Caco-2 (cell line): ENCODE measurements around the gene PPP1R8. TPM values are rescaled to one million over a fixed set of nuclear protein-coding genes. Genes with fewer than 3 reads are reported as not detected.

ENCODE experiments used
- BruUV-seq: library from RNA; stranded (reverse); fragments of 400-500 nt; replicated peaks from 2 replicates; lab custom pipeline; 2021; lab: Mats Ljungman, UMichigan
- CTCF ChIA-PET: fragments of 300-600 bp; sonication (Branson Sonifier 250); formaldehyde crosslinking; loops from one replicate; lab custom pipeline; 2022; ENCODE audit warnings: antibody characterized with exemption; lab: Charles Lee
- POLR2A ChIA-PET: fragments of 300-600 bp; sonication (Branson Sonifier 250); formaldehyde crosslinking; loops from one replicate; lab custom pipeline; 2022; ENCODE audit warnings: antibody characterized with exemption; lab: Charles Lee
- DNase-seq, 2 experiments: peaks; one replicate each; pipeline versions ENCODE4 v3.0.0 to v3.0.0-alpha.2; 2020 to 2022
- H3K27me3 ChIP-seq: replicated peaks from 2 replicates; pipeline ENCODE4 v1.6.0; 2011; ENCODE audit warnings: low read length; ENCODE audit not compliant: control insufficient read depth, insufficient read depth
- H3K36me3 ChIP-seq: 2 replicates; pipeline ENCODE4 v1.5.1; 2011; ENCODE audit warnings: low read length; ENCODE audit not compliant: control insufficient read depth, insufficient read depth
- H3K4me1 ChIP-seq: fragments of 250-450 bp; sonication (Bioruptor Pico); 2 replicates; pipeline ENCODE4 v1.5.1; 2020; ENCODE audit warnings: mild to moderate bottlenecking
- H3K4me3 ChIP-seq: 2 replicates; pipeline ENCODE4 v1.5.1; 2011; ENCODE audit warnings: low read depth, mild to moderate bottlenecking, control low read depth, low read length
- H3K9me3 ChIP-seq: fragments of 250-450 bp; sonication (Bioruptor Pico); 2 replicates; pipeline ENCODE4 v1.5.1; 2020; ENCODE audit warnings: mild to moderate bottlenecking, moderate library complexity
- H3K27ac Mint-ChIP-seq: one replicate; pipeline ENCODE4 v1.8.0; 2022; ENCODE audit warnings: mixed read lengths; ENCODE audit not compliant: unreplicated experiment
- H3K27me3 Mint-ChIP-seq: one replicate; pipeline ENCODE4 v1.8.0; 2022; ENCODE audit warnings: mixed read lengths; ENCODE audit not compliant: insufficient read depth, unreplicated experiment
- H3K36me3 Mint-ChIP-seq: one replicate; pipeline ENCODE4 v1.8.0; 2022; ENCODE audit warnings: mild to moderate bottlenecking, mixed read lengths; ENCODE audit not compliant: insufficient read depth, unreplicated experiment
- H3K4me1 Mint-ChIP-seq: one replicate; pipeline ENCODE4 v1.8.0; 2022; ENCODE audit warnings: low read depth, mixed read lengths; ENCODE audit not compliant: unreplicated experiment
- H3K4me3 Mint-ChIP-seq: one replicate; pipeline ENCODE4 v1.8.0; 2022; ENCODE audit warnings: mild to moderate bottlenecking, moderate library complexity, mixed read lengths; ENCODE audit not compliant: unreplicated experiment
- H3K9me3 Mint-ChIP-seq: one replicate; pipeline ENCODE4 v1.8.0; 2022; ENCODE audit warnings: mixed read lengths; ENCODE audit not compliant: unreplicated experiment
- intact Hi-C: fragments of 100-400 bp; cut with micrococcal nuclease; formaldehyde crosslinking; loops from one replicate; pipeline ENCODE4 v1.10.0; 2022; ENCODE audit not compliant: unreplicated experiment
- total RNA-seq: library from RNA; stranded (reverse); gene quantifications from 2 replicates; pipeline ENCODE4 v1.2.3, GENCODE V29; 2022
- TF ChIP-seq, protein P1 (sequence below), 2 experiments: fragments of 200-600 bp in 1 of 2; IDR thresholded peaks; 1 replicate in 1 of 2; 2 replicates in 1 of 2; pipeline versions ENCODE4 v1.5.1 to v1.8.0; 2011 to 2022; ENCODE audit warnings: antibody characterized with exemption in 1 of 2, control low read depth in 1 of 2, inconsistent platforms in 1 of 2, low read depth in 1 of 2, low read length in 1 of 2, mild to moderate bottlenecking in 1 of 2, moderate library complexity in 1 of 2; ENCODE audit not compliant: insufficient read depth in 1 of 2, severe bottlenecking in 1 of 2, unreplicated experiment in 1 of 2

PPP1R8 gene
- total RNA-seq, 1 experiment from 2014 or later = 37.2 TPM

DNA sequence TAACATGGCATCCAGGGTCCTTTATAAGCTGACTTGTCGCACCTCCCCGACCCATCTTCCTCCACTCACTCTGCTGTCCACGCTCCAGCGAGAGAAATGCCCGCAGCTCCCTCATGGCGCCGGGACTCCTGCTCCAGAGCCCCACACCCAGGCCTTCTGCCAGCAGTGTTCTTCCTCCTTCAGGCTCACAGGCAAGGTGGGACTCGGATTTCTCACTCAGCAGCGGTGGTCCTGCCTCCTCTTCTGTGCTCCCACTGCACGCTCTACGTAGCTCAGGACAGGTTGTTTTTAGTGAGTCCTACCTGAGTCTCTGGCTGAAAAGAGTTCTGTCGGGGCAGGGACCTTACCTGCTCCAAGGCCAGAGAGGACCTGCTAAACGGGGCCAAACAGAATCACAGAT, 53.0 kb downstream of the PPP1R8 start:
- Histone ChIP-seq H3K36me3 (no peaks in the 10 kb centered on the region), H3K4me3 (no peak overlapping the region), H3K27me3 (no peaks in the 10 kb centered on the region), H3K4me1 (no peaks in the 10 kb centered on the region), H3K9me3 (no peaks in the 10 kb centered on the region)
- no peak for DNase-seq
- Mint-ChIP-seq H3K9me3 (no peaks in the 10 kb centered on the region), H3K27ac (no peak overlapping the region), H3K4me3 (no peak overlapping the region), H3K27me3 (no peaks in the 10 kb centered on the region), H3K4me1 (no peaks in the 10 kb centered on the region), H3K36me3 (peaks cover 17% of the 10 kb centered on the region)
- CTCF ChIA-PET = interaction anchor here (0.6 kb wide), 1 partner anchor 50 kb away, joined by 4 read pairs; no protein-coding TSS in a partner anchor
- no TSS peak for BruUV-seq
- TF ChIP-seq, protein P1, sequence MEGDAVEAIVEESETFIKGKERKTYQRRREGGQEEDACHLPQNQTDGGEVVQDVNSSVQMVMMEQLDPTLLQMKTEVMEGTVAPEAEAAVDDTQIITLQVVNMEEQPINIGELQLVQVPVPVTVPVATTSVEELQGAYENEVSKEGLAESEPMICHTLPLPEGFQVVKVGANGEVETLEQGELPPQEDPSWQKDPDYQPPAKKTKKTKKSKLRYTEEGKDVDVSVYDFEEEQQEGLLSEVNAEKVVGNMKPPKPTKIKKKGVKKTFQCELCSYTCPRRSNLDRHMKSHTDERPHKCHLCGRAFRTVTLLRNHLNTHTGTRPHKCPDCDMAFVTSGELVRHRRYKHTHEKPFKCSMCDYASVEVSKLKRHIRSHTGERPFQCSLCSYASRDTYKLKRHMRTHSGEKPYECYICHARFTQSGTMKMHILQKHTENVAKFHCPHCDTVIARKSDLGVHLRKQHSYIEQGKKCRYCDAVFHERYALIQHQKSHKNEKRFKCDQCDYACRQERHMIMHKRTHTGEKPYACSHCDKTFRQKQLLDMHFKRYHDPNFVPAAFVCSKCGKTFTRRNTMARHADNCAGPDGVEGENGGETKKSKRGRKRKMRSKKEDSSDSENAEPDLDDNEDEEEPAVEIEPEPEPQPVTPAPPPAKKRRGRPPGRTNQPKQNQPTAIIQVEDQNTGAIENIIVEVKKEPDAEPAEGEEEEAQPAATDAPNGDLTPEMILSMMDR (IDR thresholded peaks at IDR 0.05; ENCODE audit: insufficient read depth in 1 of 2, low read depth in 1 of 2, low read length in 1 of 2, severe bottlenecking in 1 of 2, unreplicated experiment in 1 of 2) = no peak
- intact Hi-C loops = no loop called here
- POLR2A ChIA-PET = no interaction called here

DNA sequence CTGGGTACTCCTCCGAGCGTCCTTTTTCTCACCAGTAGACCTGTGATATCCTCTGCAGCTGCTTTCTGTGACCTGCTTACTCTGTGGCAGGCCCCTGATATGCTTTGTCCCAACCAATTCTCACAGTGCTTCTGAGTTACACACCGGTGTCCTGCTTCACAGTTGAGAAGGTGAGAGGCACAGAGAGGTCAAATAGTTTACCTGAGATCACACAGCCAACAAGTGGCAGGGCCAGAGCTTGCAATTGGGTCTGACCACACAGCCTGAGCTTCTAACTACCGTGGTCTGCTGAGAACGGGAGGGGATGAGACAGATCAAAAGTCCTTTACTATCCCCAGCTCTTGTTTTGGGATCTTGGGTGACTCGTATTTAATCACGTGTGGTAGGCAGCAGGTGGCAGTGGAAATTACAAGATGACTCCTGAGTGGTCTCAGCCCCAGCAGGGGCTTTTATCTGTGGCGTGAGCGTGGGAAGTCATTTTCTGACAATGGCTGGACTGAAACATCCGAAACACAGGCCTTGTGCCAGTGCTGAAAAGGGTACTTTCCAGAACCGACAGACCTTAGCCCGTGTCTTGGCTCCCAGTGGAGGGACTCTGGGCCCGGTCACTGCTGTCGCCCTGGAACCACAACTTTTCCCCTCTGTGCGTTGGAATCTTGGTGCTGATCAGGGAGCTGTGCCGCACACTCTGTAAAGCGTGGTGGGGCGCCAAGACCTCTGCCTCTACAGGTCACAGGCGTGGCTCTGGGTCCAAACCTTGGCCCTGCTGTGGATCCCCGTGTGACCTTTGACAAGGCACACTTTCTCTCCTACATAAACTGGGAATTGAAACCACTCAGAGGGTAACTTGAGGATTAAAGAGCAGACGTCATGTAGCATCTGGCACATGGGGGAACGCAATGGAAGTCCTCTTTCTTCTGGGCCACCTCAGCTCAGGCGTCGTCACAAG, 53.7 kb downstream of the PPP1R8 start:
- intact Hi-C loops = no loop called here
- no peak overlapping the region for H3K27ac Mint-ChIP-seq
- TF ChIP-seq, protein P1 (IDR thresholded peaks at IDR 0.05; ENCODE audit: insufficient read depth in 1 of 2, low read depth in 1 of 2, low read length in 1 of 2, severe bottlenecking in 1 of 2, unreplicated experiment in 1 of 2) = no peak
- Histone ChIP-seq H3K27me3 (no peaks in the 10 kb centered on the region), H3K4me3 (no peak overlapping the region), H3K9me3 (no peaks in the 10 kb centered on the region), H3K4me1 (no peaks in the 10 kb centered on the region), H3K36me3 (no peaks in the 10 kb centered on the region)
- ChIA-PET POLR2A (no interaction called here), CTCF (interaction anchor here (0.6 kb wide), 1 partner anchor 49 kb away, joined by 4 read pairs; no protein-coding TSS in a partner anchor)
- H3K9me3 Mint-ChIP-seq = no peaks in the 10 kb centered on the region
- BruUV-seq = no TSS peak
- H3K36me3 Mint-ChIP-seq = peaks cover 17% of the 10 kb centered on the region
- no peaks in the 10 kb centered on the region for H3K27me3 Mint-ChIP-seq
- no peaks in the 10 kb centered on the region for H3K4me1 Mint-ChIP-seq
- no peak overlapping the region for H3K4me3 Mint-ChIP-seq
- DNase-seq = no peak

DNA sequence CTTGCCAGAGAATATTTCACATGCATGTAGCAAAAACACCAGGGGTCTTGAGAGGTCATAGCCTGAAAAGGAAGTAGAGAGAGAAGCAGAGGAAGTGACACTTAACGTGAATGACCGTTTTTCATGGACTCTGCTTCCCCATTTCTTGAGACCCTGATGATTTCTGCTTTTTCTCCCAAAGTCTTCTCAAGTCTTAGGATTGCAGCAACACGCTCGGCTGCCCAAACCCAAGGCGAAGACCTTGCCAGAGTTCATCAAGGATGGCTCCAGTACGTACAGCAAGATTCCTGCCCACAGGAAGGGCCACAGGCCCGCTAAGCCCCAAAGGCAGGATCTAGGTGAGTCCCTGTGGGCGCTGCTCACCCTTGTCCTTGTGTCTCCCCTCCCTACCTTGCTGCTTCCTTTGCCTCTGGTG, 54.5 kb downstream of the PPP1R8 start:
- CTCF ChIA-PET = no interaction called here

More for the DNA sequence above, 54.5 kb downstream of the PPP1R8 start:
- POLR2A ChIA-PET = no interaction called here
- BruUV-seq = no TSS peak
- Histone ChIP-seq H3K27me3 (no peaks in the 10 kb centered on the region), H3K36me3 (no peaks in the 10 kb centered on the region), H3K4me1 (no peaks in the 10 kb centered on the region), H3K4me3 (no peak overlapping the region), H3K9me3 (no peaks in the 10 kb centered on the region)
- no peaks in the 10 kb centered on the region for H3K27me3 Mint-ChIP-seq
- intact Hi-C loops = no loop called here
- DNase-seq = no peak
- H3K4me1 Mint-ChIP-seq = no peaks in the 10 kb centered on the region
- H3K9me3 Mint-ChIP-seq = no peaks in the 10 kb centered on the region
- no peak overlapping the region for H3K27ac Mint-ChIP-seq
- no peak overlapping the region for H3K4me3 Mint-ChIP-seq
- TF ChIP-seq, protein P1 (IDR thresholded peaks at IDR 0.05; ENCODE audit: insufficient read depth in 1 of 2, low read depth in 1 of 2, low read length in 1 of 2, severe bottlenecking in 1 of 2, unreplicated experiment in 1 of 2) = no peak
- H3K36me3 Mint-ChIP-seq = peaks cover 12% of the 10 kb centered on the region
